Activated T-helper 9 cell treated with anti-CD3 and anti-CD28 coated beads, Interleukin-2, amount 50 U/mL, for 16 hours (primary cell): ENCODE data around the gene YARS1.
"Not testable (repeated sequence)": the region's sequence is repeated elsewhere in the genome, so short reads cannot be mapped to it uniquely, and the experiment has no call there.

Experiments used
- DNase-seq: peaks from one replicate; pipeline ENCODE4 v3.0.0-alpha.2; 2020; ENCODE audit warnings: low read depth

Gene YARS1

DNA sequence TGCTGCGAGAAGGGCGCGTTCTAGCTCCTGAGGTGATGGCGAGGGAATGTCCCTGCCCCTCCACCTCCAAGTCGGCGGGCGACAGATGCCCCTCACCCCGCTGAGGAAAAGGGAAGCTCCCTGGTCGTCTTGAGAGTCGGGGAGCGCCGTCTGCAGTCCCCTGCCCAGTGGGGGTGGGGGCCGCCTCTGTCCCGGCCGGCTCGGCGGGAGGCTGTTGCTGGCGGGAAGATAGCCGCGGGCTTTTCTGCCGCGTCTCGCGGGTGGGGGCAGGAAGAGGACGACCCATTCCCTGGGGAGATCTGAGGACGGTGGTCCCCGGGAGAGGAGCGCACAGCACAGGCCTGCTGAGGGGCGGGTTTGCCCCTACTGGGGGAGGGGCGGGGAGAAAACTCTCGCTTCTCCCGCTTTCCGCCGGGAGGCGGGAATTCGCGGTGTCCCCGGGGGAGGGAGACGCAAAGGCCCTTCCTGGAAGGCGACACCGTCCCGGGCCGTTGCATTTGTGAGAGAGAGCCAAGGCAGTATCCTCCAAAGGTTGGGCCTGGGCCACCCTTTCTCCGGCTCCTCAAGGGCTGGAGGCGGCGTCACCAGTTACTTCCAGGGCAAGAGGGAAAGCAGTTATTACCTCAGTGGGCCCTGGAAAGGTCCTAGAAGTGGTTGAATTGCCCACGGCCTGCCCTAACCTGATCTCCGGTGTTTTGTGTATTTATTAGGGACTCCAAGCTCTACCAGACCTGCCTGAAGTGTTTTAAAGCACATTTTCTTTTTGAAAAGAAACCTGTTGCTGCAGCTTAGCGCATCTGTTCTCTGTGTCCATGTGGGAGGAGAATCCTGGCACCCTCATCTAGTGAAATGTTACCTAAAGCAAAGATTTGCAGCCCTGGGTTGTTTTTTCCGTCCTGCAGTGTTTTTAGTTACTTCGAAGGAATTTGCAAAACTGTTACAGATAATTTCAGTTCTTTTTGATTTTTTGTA lies 943 bp upstream of the YARS1 start:
- DNase-seq: peak; percentile 16

DNA sequence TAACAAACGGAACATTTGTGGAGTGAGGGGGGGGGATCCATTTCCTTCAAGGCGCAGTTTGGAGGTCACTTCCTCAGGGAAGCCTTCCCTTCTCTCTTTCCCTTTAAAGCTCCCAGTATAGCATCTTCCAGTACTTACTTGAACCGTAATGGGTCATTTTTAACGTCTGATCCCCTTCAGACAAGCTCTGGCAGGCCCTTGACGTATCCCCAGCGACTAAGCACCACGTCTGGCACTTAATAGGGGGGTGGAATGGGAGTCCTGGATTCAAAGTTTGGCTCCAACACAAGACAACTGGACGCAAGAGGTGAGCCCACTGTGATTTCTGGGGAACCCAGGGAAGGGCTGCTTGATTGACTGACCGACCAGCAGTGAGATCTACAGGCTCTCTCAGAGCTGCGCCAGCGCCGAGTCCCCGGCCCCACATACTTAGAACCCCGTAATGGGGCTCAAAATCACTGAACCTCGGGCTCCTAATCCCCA lies 441 bp downstream of the YARS1 start:
- no peak for DNase-seq

DNA sequence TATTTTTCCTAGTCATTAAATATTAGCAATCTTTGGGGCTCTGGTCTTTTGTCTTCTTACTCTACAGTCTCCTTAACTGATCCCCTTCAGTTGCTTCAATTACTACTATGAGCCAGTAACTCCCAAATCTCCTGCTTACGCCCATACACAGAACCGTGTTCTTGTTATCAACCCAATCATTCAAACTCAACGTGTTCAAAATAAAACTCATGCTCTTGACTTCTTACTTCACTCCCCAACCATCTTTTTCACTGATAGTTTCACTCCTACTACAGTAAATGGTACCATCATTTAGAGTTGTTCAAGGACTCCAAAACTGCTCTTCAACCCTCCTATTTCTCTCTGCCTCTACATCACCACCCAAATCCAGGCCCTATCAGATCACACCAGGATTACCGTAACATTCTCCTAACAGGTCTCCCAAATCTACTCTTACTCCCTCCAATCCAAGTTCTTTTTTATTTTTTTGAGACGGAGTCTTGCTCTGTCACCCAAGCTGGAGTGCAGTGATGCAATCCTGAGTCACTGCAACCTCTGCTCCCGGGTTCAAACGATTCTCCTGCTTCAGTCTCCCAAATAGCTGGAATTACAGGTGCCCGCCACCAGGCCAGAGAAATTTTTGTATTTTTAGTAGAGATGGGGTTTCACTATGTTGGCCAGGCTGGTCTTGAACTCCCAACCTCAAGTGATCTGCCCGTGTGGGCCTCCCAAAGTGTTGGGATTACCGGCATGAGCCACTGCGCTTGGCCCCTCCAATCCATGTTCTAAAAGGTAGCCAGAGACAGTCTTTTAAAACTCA lies 3.0 kb downstream of the YARS1 start:
- no peak for DNase-seq

DNA sequence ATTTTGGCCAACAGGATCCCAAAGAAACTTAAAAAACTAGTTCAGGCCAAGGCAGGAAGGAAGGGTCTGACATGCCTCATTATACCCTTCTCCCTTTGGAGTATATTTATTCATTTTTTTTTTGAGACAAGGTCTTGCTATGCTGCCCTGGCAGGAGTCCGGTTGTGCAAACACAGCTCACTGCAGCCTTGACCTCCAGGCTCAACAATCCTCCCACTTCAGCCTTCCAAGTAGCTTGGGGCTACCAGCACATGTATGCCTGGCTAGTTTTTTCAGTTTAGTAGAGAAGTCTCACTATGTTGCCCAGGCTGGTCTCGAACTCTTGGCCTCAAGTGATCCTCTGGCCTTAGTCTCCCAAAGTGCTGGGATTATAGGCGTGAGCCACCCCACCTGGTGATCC lies 5.2 kb downstream of the YARS1 start:
- no peak for DNase-seq

DNA sequence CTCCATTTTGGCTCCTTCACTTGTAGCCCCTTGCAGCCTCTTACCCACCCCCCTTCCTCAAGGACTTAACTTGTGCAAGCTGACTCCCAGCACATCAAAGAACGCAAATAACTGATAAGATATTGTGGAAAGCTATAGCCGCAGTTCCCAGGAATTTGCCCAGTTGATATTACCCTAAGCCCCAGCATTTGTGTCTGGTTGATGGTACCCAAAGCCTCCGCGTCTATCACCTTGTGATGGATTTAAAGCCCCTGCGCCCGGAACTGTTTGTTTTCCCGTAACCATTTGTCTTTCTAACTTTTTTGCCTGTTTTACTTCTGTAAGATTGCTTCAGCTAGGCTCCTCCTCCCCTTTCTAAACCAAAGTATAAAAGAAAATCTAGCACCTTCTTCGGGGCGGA lies 5.9 kb downstream of the YARS1 start:
- DNase-seq: no peak

DNA sequence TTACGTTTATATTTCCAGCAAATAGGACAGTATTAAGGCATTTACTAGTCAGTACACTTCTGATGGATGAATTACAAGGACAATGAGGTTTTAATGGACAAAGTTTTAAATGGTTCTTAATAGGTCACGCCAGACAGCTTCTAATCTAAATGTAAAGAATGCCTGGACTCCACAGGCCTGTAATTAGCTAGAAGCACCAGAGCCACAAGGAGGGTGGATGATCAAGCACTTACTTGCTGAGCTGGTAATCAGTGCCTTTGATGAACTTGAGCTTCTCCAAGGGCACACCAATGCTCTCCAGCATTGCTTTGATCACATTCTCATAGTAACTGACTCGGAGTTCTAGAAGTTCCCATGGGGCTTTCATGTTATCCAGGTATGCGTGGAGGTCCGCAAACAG lies 6.8 kb downstream of the YARS1 start:
- no peak for DNase-seq

DNA sequence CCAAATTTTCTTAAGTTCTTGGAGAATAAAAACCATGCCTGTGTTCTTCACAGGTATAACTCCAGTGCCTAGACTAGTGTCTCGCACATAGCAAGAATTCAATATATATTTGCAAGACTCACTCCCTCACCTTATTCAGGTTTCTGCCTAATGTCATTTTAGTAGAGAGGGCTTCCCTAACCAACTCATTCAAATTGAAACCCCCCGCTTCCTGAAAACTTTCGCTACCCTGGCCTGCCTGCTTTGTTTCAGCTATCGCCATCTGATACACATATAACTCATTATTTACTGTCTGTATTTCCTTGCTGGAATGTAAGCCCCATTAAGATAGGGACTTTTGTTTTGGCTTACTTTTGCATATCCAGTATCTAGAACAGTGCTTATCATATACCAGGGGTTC lies 8.6 kb downstream of the YARS1 start:
- no peak for DNase-seq

DNA sequence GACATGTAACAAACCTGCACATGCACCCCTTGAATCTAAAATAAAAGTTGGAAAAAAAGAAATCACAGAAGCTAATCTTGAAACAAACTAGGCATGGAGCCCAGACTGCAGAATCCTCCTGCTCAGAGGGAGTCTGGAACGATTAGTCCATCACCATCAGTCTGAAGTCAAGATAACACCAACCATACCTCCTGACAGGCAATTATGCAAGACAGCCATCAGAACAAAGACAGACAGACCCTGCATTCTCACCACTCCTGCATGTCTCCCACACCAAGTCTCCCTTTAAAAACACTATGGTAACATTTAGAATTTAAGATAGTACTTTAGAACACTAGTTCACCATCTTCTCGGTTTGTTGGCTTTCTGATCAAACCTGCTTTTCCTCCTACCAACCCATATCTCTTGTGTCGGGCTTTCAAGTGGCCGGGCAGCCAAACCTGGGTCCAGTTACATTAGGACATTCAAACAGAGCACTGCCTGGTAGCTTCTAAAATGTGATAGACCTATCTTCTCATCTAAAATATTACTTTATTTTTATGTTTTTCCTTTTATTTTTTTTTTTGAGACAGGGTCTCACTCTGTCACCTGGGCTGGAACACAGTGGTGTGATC lies 10.1 kb downstream of the YARS1 start:
- DNase-seq: no peak

DNA sequence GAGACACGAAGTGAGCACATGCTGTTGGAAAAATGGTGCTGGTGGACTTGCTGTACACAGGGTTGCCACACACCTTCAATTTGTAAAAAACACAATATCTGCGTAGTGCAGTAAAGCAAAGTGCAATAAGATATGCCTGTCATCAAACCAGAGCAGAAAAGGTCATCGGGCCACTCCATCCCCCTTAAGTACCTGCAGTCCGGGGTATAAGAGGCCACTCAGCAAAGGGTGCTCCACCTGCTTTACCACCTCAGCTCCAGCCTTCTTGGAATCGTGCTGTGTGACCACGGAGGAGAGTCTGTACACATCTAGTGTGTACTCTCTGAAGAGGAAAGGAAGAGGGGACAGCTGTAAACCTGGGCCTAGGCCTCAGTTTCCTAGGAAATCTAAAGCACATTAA lies 10.9 kb downstream of the YARS1 start:
- no peak for DNase-seq

DNA sequence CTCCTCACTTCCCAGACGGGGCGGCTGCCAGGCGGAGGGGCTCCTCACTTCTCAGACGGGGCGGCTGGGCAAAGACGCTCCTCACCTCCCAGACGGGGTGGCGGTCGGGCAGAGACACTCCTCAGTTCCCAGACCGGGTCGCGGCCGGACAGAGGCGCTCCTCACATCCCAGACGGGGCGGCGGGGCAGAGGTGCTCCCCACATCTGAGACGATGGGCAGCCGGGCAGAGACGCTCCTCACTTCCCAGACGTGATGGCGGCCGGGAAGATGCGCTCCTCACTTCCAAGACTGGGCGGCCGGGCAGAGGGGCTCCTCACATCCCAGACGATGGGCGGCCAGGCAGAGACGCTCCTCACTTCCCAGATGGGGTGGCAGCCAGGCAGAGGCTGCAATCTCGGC lies 12.7 kb downstream of the YARS1 start:
- DNase-seq: not testable (repeated sequence)

DNA sequence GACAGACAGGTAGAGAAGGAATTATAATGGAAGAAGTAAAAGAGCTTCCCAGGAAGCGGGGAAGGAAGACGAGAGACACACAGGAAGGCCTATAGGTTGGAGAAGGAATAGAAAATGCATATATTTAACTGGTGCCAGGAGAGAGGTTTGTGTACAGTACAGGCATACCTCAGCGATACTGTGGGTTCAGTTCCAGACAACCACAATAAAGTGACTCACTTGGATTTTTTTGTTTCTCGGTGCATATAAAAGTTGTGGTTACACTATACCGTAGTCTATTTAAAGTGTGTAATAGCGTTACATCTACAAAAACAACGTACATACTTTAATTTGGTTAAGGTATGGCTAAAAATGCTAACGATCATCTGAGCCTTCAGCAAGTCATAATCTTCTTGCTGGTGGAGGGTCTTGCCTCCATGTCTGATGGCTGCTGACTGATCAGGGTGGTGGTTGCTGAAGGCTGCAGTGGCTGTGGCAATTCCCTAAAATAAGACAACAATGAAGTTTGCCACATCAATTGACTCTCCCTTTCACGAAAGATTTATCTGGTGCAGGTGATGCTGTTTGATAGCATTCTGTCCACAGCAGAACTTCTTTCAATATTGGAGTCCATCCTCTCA lies 16.0 kb downstream of the YARS1 start:
- DNase-seq: no peak

DNA sequence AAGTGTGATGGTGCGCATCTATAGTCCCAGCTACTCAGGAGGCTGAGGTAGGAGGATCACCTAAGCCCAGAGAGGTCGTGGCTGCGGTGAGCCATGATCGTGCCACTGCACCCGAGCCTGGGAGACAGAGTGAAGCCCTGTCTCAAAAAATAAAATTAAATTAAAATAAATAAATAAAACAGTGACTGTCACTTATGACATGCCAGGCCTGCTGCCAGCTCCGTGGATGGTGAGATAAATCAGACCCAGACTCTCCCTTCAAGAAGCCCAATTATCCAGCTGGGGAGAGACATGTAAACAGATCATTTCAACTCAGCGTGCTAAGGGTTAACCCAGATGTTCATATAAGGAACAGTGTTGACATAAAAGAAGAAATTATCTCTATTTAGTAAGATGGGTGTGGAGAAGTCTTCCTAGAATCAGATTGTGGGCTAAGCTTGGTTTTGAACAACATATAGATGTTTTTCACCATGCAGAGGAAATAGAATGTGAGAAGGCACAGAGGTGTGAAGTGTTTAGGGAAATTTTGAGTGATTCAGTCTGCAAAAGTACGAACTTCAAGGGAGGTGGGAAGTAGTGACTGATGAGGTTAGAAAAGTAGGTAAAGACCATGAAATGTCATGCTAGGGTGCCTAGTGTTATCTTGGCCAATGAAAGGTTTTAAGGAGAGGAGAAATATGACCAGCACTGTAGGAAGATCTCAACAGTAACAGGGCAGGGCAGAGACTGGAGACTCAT lies 18.3 kb downstream of the YARS1 start:
- DNase-seq: no peak

DNA sequence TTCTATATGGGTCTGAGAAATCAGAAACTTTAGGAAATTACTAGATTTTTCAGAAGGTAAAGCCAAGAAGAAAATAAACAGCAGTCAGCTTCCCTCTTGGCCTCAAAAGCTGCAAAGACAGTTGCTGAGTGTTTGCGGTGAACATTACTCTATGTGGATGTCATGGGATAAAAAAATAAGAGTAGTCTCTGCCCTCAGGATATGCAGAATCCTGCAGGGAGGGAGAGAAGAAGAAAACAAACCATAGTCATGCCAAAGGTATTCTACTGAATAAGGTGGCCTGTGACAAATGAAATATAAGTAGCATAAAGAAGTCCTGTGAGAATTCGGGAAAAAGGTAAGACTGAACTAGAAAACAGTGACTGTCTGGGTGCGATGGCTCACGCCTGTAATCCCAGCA lies 19.0 kb downstream of the YARS1 start:
- no peak for DNase-seq

DNA sequence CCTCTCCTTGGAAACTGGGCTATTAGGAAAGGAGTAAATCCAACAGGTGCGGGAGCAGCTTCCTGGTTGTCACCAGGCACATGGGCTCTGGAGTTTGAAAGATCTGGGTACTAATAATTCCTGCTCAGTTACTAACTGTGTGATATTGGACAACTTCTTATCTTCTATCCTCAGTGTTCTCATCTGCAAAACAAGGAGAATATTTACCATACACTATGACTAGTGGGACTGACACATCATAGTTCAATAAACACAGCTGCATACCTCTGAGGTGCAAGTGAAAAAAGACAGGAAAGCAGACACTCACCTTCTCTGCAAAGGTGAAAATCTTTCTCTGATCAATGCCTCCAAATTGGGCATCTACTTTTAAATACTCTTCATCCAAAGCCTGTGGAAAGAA lies 19.7 kb downstream of the YARS1 start:
- DNase-seq: no peak

DNA sequence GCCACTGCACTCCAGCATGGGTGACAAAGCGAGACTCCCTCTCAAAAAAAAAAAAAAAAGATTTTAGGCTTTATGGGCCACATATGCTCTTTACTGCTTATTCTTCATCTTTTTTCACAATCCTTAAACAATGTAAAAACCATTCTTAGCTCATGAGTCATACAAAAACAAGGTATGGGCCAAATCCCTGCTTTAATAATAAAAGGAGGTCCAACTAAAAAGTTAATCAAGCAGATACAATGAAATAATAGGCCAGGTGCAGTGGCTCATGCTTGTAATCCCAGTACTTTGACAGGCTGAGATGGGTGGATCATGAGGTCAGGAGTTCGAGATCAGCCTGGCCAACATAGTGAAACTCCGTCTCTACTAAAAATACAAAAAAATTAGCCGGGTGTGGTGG lies 21.4 kb downstream of the YARS1 start:
- DNase-seq: not testable (repeated sequence)

DNA sequence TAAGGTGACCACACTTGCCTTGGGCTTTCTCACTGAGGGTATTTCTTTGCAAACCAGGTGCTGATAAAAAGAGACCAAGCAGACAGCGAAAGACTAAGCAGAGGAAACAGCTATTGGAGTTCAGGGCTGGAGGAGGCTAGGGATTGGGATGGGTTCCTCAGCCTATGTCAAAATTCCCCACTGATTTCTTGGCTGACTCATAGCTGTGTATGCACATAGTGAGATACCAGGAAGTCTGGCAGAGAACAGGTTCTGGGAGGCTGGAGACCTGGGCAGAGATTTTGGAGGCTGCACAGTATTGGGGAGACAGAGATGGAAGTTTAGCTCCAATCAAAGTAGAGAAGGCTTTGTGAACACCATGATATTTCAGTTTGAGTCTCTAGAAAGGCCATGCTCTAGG lies 25.3 kb downstream of the YARS1 start:
- no peak for DNase-seq

DNA sequence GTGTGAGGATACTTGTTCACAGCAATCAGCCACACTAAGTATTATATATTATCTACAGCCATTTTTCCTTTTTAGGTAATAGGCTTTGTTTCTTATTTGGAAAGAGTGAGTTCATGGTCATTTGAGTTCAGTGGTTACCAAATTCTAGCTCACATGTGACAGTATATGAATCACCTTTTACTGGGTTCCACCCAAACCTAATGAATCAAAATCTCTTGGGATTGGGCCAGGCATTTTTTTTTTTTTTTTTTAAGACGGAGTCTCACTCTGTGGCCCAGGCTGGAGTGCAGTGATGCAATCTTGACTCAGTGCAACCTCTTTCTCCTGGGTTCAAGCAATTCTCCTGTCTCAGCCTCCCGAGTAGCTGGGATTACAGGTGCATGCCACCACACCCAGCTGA lies 27.8 kb downstream of the YARS1 start:
- not testable (repeated sequence) for DNase-seq

DNA sequence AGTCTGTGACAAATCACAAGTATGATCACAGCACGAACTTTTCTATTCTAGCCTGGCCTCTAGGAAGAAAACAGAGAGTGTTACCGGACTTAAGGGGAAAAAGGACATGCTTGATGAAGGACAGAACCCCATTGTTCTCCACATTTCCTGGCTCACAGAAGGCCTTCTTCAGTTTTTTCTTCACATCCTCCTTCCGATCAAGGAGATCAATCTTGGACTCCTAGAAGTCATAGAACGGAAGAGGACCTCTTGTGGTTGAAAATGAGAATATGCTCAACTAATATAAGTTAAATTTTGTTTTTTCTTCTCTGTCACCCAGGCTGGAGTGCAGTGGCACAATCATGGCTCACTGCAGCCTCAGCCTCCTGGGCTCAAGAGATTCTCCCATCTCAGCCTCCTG lies 30.3 kb downstream of the YARS1 start:
- no peak for DNase-seq

DNA sequence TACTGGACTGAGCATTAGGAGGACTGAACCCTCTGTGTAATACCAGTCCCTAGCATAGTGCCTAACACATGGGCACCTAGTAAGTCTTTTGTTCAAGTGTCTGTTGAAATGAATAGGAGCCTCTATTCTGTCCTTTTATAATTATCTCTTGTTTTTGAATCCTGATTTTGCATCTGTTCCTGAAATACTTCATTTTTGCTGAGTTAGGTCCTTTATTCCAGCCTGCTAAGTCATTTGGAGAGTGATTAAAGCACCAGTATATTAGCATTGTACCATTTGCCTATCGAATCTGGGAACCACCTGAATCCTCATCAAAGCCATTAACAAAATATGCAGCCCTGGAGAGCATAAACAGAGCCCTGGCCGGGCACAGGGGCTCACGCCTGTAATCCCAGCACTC lies 32.3 kb downstream of the YARS1 start:
- no peak for DNase-seq

DNA sequence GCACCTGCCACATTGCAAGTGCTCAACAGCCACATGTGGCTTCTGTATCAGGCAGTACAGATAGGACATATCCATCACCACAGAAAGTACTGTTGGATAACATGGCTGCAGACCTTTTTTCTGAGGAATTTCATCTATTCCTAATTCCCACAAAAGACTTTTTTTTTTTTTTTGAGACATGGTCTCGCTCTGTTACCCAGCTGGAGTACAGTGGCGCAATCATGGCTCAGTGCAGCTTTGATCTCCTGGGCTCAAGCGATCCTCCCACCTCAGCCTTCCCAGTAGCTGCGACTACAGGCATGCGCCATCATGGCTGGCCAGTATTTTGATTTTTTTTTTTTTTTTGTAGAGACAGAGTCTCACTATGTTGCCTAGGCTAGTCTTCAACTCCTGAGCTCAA lies 33.3 kb downstream of the YARS1 start:
- no peak for DNase-seq

DNA sequence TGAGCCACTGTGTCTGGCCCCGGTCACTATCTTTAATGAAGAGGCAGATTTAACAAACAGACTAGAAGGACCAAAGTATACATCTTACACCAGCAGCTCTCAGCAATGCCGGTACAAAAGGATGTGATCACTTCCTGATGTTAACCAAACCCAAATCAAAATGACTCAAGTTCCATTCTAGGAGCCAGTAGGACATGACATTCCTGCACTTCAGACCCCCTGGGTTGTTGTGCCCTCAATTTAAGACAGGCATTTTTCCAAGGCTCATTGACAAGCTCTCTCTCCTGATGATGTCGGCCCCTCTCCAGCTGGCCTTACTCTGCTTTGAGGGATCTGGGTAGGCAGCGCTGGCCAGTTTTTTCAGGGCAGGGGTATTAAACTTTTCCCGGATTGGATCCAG lies 35.1 kb downstream of the YARS1 start:
- DNase-seq: no peak
